HepG2 (cell line): Measurements from ENCODE around the gene HDAC3. TPM values are rescaled to one million over a fixed set of nuclear protein-coding genes. Genes with fewer than 3 reads are reported as not detected.

Experiments
- ATAC-seq: fragments of 200-7000 bp; cut with Tn5 transposase; 3 replicates; pipeline ENCODE4 v1.9.1; 2020; ENCODE audit warnings: mild to moderate bottlenecking, moderate library complexity
- BruUV-seq: library from RNA; stranded (reverse); fragments of 400-500 nt; replicated peaks from 2 replicates; lab custom pipeline; 2021; lab: Mats Ljungman, UMichigan
- CTCF ChIA-PET: fragments of 300-600 bp; formaldehyde crosslinking; extraction: SDS; loops from one replicate; lab custom pipeline; 2021; ENCODE audit warnings: low total read pairs, inconsistent platforms, low intra/inter-chr PET ratio; lab: Yijun Ruan, JAX
- POLR2A ChIA-PET: fragments of 350-600 bp; sonication (Branson Sonifier 250); formaldehyde crosslinking; loops from one replicate; lab custom pipeline; 2020; ENCODE audit warnings: antibody characterized with exemption, inconsistent platforms; lab: Yijun Ruan, JAX
- DNase-seq: peaks from one replicate; pipeline ENCODE4 v3.0.0-alpha.2; 2015; ENCODE audit warnings: low spot score
- FAIRE-seq: peaks from 3 replicates; lab custom pipeline; 2011; peaks lifted over from hg19 to GRCh38; lab: Jason Lieb, UNC
- H2AFZ ChIP-seq: one replicate; pipeline ENCODE4 v1.6.1; 2011; ENCODE audit warnings: low read length, inconsistent platforms
- H3K27ac ChIP-seq: fragments of 300-600 bp; 3 replicates; pipeline ENCODE4 v1.8.0; 2011; ENCODE audit warnings: mixed run types, mild to moderate bottlenecking, mixed read lengths, low read length, inconsistent platforms; ENCODE audit not compliant: insufficient read depth; ENCODE audit errors: extremely low read length
- H3K27me3 ChIP-seq, 2 experiments: fragments of 200-600 bp in 1 of 2; 2 replicates in 1 of 2; 3 replicates in 1 of 2; pipeline versions ENCODE4 v1.6.0 to v1.8.0; 2011; ENCODE audit warnings: low read length in 2 of 2, mild to moderate bottlenecking in 2 of 2, moderate library complexity in 2 of 2, inconsistent platforms in 1 of 2; ENCODE audit not compliant: insufficient read depth in 2 of 2, control insufficient read depth in 1 of 2
- H3K36me3 ChIP-seq, 2 experiments: fragments of 200-600 bp in 1 of 2; replicated peaks in 1 of 2; 2 replicates in 1 of 2; 3 replicates in 1 of 2; pipeline versions ENCODE4 v1.5.1 to v1.8.0; 2011; ENCODE audit warnings: low read length in 2 of 2, inconsistent platforms in 1 of 2; ENCODE audit not compliant: insufficient read depth in 2 of 2, control insufficient read depth in 1 of 2
- H3K4me1 ChIP-seq: 2 replicates; pipeline ENCODE4 v1.5.1; 2012; ENCODE audit warnings: low read length, inconsistent platforms; ENCODE audit not compliant: insufficient read depth
- H3K4me2 ChIP-seq: 2 replicates; pipeline ENCODE4 v1.6.0; 2011; ENCODE audit warnings: low read depth, low read length, inconsistent platforms
- H3K4me3 ChIP-seq, 3 experiments: fragments of 200-600 bp in 1 of 3; sonication (generic), shearing (Covaris generic) in 1 of 3; replicated peaks in 1 of 3; 2 replicates each; pipeline ENCODE4 v1.5.1; 2011 to 2016; ENCODE audit warnings: low read length in 3 of 3, inconsistent platforms in 2 of 3, low read depth in 2 of 3, mild to moderate bottlenecking in 2 of 3, control low read depth in 1 of 3, mixed read lengths in 1 of 3; ENCODE audit not compliant: insufficient read depth in 1 of 3
- H3K79me2 ChIP-seq: one replicate; pipeline ENCODE4 v1.6.1; 2011; ENCODE audit warnings: low read length, inconsistent platforms; ENCODE audit not compliant: insufficient read depth
- H3K9ac ChIP-seq: 2 replicates; pipeline ENCODE4 v1.6.0; 2011; ENCODE audit warnings: mild to moderate bottlenecking, low read depth, low read length, inconsistent platforms; ENCODE audit not compliant: insufficient read depth
- H3K9me3 ChIP-seq: 2 replicates; pipeline ENCODE4 v1.5.1; 2012; ENCODE audit warnings: mild to moderate bottlenecking, low read length
- H4K20me1 ChIP-seq: 2 replicates; pipeline ENCODE4 v1.6.0; 2011; ENCODE audit warnings: inconsistent platforms, mild to moderate bottlenecking, low read length, moderate library complexity; ENCODE audit not compliant: insufficient read depth
- ATRX ChIP-seq: sonication (generic); formaldehyde crosslinking; IDR thresholded peaks from 2 replicates; pipeline ENCODE4 v1.4.0; 2020; ENCODE audit warnings: missing genetic modification reagents, borderline replicate concordance
- CBFB ChIP-seq: sonication (generic); formaldehyde crosslinking; IDR thresholded peaks from 2 replicates; pipeline ENCODE4 v1.4.0; 2020; ENCODE audit warnings: missing genetic modification reagents
- DNMT3B ChIP-seq: conservative IDR thresholded peaks from 2 replicates; pipeline ENCODE4 v1.6.1; 2016; ENCODE audit warnings: missing biosample characterization, control low read depth
- ETV5 ChIP-seq: IDR thresholded peaks from 2 replicates; pipeline ENCODE4 v1.6.1; 2018; ENCODE audit warnings: missing biosample characterization, missing genetic modification reagents, inconsistent platforms, borderline replicate concordance
- JARID2 ChIP-seq: sonication (generic); formaldehyde crosslinking; IDR thresholded peaks from 2 replicates; pipeline ENCODE4 v1.8.1; 2023; ENCODE audit warnings: missing genetic modification reagents, inconsistent platforms; ENCODE audit not compliant: insufficient replicate concordance
- KAT7 ChIP-seq: IDR thresholded peaks from 2 replicates; pipeline ENCODE4 v1.6.1; 2018; ENCODE audit warnings: borderline replicate concordance, missing compliant biosample characterization
- KDM2A ChIP-seq: sonication (generic); formaldehyde crosslinking; IDR thresholded peaks from 2 replicates; pipeline ENCODE4 v1.4.0; 2020; ENCODE audit warnings: low read depth, missing genetic modification reagents, borderline replicate concordance
- KDM4B ChIP-seq: sonication (generic); formaldehyde crosslinking; IDR thresholded peaks from 2 replicates; pipeline ENCODE4 v1.4.0; 2020; ENCODE audit warnings: missing genetic modification reagents
- MAX ChIP-seq: IDR thresholded peaks from 2 replicates; pipeline ENCODE4 v1.6.1; 2012; ENCODE audit warnings: inconsistent platforms
- MEF2D ChIP-seq: sonication (generic); formaldehyde crosslinking; IDR thresholded peaks from 2 replicates; pipeline ENCODE4 v1.5.1; 2020; ENCODE audit warnings: mild to moderate bottlenecking, missing genetic modification reagents
- MIER2 ChIP-seq: IDR thresholded peaks from 2 replicates; pipeline ENCODE4 v1.6.1; 2016; ENCODE audit warnings: missing biosample characterization, missing genetic modification reagents
- MNT ChIP-seq: fragments of 450-650 bp; IDR thresholded peaks from 2 replicates; pipeline ENCODE4 v1.6.1; 2016
- NFIC ChIP-seq: IDR thresholded peaks from 2 replicates; pipeline ENCODE4 v1.6.1; 2012; ENCODE audit warnings: mild to moderate bottlenecking, low read length, inconsistent platforms
- RBM39 ChIP-seq: fragments of 200-400 bp; formaldehyde crosslinking; IDR thresholded peaks from one replicate; pipeline ENCODE4 v1.6.1; 2018; ENCODE audit warnings: antibody characterized with exemption, mild to moderate bottlenecking, low read depth, low read length; ENCODE audit not compliant: poor library complexity, severe bottlenecking
- SYNCRIP ChIP-seq: fragments of 200-400 bp; formaldehyde crosslinking; IDR thresholded peaks from 2 replicates; pipeline ENCODE4 v1.6.1; 2018; ENCODE audit warnings: mild to moderate bottlenecking, low read depth, low read length; ENCODE audit not compliant: insufficient read depth
- ZNF558 ChIP-seq: sonication (generic); formaldehyde crosslinking; IDR thresholded peaks from 2 replicates; pipeline ENCODE4 v1.9.0; 2022; ENCODE audit warnings: mild to moderate bottlenecking, missing genetic modification reagents, borderline replicate concordance
- ZNF607 ChIP-seq: sonication (generic); formaldehyde crosslinking; IDR thresholded peaks from 2 replicates; pipeline ENCODE4 v1.5.1; 2020; ENCODE audit warnings: missing genetic modification reagents, mild to moderate bottlenecking, borderline replicate concordance
- ZNF678 ChIP-seq: sonication (generic); formaldehyde crosslinking; IDR thresholded peaks from 2 replicates; pipeline ENCODE4 v1.4.0; 2020; ENCODE audit warnings: mild to moderate bottlenecking, missing genetic modification reagents
- ZNF788 ChIP-seq: sonication (generic); formaldehyde crosslinking; IDR thresholded peaks from 2 replicates; pipeline ENCODE4 v1.5.0; 2020; ENCODE audit warnings: mild to moderate bottlenecking, missing genetic modification reagents, borderline replicate concordance
- ZUFSP ChIP-seq: sonication (generic); formaldehyde crosslinking; IDR thresholded peaks from 2 replicates; pipeline ENCODE4 v1.9.0; 2021; ENCODE audit warnings: missing genetic modification reagents, mild to moderate bottlenecking, borderline replicate concordance
- WGBS: methylation state at CpG from one replicate; pipeline ENCODE4 v1.1.6; 2017; ENCODE audit warnings: low lambda C conversion rate; 5-methylcytosine and 5-hydroxymethylcytosine counted together
- in situ Hi-C: cut with HindIII; loops from 2 replicates; pipeline ENCODE4 v1.10.0; 2017; ENCODE audit warnings: low pct_unique_long_range_greater_than_20kb; ENCODE audit not compliant: extremely low pct_ligation_motif_present
- intact Hi-C: fragments of 100-400 bp; cut with micrococcal nuclease; formaldehyde crosslinking; loops from one replicate; pipeline ENCODE4 v1.10.0; 2022; ENCODE audit not compliant: unreplicated experiment
- polyA plus RNA-seq, 8 experiments: library from polyadenylated mRNA; depleted of rRNA in 3 of 8; stranded (reverse) in 7 of 8; unstranded in 1 of 8; fragments of >200 nt; fragmentation: Illumina TruSeq in 4 of 8; extraction: Trizol in 4 of 8; gene quantifications; 2 replicates each; pipeline versions ENCODE4 v1.2.1 to v1.2.3, GENCODE V29; 2011 to 2016; ENCODE audit warnings: low read depth in 4 of 8, missing spikeins in 1 of 8, mixed read lengths in 1 of 8; ENCODE audit not compliant: insufficient read depth in 1 of 8
- total RNA-seq, 5 experiments: library from RNA; depleted of rRNA; stranded (reverse); fragments of >200 nt; fragmentation: Illumina TruSeq; extraction: Trizol; gene quantifications; 2 replicates each; pipeline ENCODE4 v1.2.3, GENCODE V29; 2016; ENCODE audit warnings: low read depth in 1 of 5

HDAC3 gene
- total and polyA plus RNA-seq, 2 of the 13 experiments (the other 11 are each of a cell fraction or from before 2014, with no cell fraction given) = 84.0 to 94.1 TPM

- no peak for TF ChIP-seq ATRX
These were observed 2.1 kb upstream of the HDAC3 start (continued) for GRCh38 chr5:141638771-141639170.

- in situ Hi-C loops = loop anchor here (5.0 kb wide), 1 partner anchor 46 kb away; no protein-coding TSS in a partner anchor
- BruUV-seq = TSS peak; percentile 47
- ChIA-PET CTCF (no interaction called here), POLR2A (interaction anchor here (1.2 to 3.1 kb wide), 14 partner anchors 9 to 331 kb away, joined by 3 to 35 read pairs (median 8); partner anchors contain the start of genes DELE1, DIAPH1, FCHSD1 and RNF14)
- FAIRE-seq (no peak), ATAC-seq (peak; percentile 56), DNase-seq (peak; percentile 37)
- WGBS = 11% methylated on average over 22 of the region's 40 CpGs
- peak overlapping the region; percentile 69 for H3K9ac ChIP-seq
- peak overlapping the region; percentile 95 for H3K4me2 ChIP-seq
- peaks cover 33% of the 10 kb centered on the region for H3K79me2 ChIP-seq
- H3K27me3 ChIP-seq = no peaks in the 10 kb centered on the region; a peak in 1 of 5 replicates
- H3K9me3 ChIP-seq = no peaks in the 10 kb centered on the region
- H3K4me1 ChIP-seq = peaks cover 29% of the 10 kb centered on the region
- H3K36me3 ChIP-seq = peaks cover 2 to 16% of the 10 kb centered on the region in 2 experiments; a peak in 1 of 5 replicates
- peak overlapping the region; percentile 75 for H3K27ac ChIP-seq
- peak overlapping the region; percentile 1 for H2AFZ ChIP-seq
- peak overlapping the region; percentile 91 to 99 (median 99) for H3K4me3 ChIP-seq
- H4K20me1 ChIP-seq = peaks cover 7% of the 10 kb centered on the region
- intact Hi-C loops = loop anchor here (1.0 kb wide), 1 partner anchor 46 kb away; no protein-coding TSS in a partner anchor
- TF ChIP-seq ETV5 (CRISPR knock-in tag) (no peak), ZUFSP (CRISPR knock-in tag) (no peak), MNT (0 out of 2 replicates have a peak, but pooled peaks have one; percentile 3), SYNCRIP (no peak), ZNF678 (CRISPR knock-in tag) (no peak), MAX (peak; percentile 23; the same call in 1 of the 2 replicates), RBM39 (no peak), ZNF607 (no peak), ZNF558 (CRISPR knock-in tag) (0 out of 2 replicates have a peak, but pooled peaks have one; percentile 16), MEF2D (CRISPR knock-in tag) (no peak), ZNF788 (CRISPR knock-in tag) (no peak), KDM4B (CRISPR knock-in tag) (no peak; the same call in 1 of the 2 replicates), CBFB (CRISPR knock-in tag) (no peak), MIER2 (CRISPR knock-in tag) (peak; percentile 90), KDM2A (0 out of 2 replicates have a peak, but pooled peaks have one; percentile 16), DNMT3B (CRISPR knock-in tag) (no peak), JARID2 (CRISPR knock-in tag) (no peak), KAT7 (CRISPR knock-in tag) (no peak; the same call in 1 of the 2 replicates), NFIC (no peak)
These were observed 1.2 kb upstream of the HDAC3 start for GRCh38 chr5:141637767-141638419.
